Bronchial epithelial cell (primary cell): ENCODE measurements around the gene YPEL4. TPM values are rescaled to one million over a fixed set of nuclear protein-coding genes. Genes with fewer than 3 reads are reported as not detected.

Experiments
- DNase-seq: peaks from one replicate; pipeline ENCODE4 v3.0.0-alpha.2; 2010; ENCODE audit warnings: low read depth
- FAIRE-seq: peaks from 2 replicates; lab custom pipeline; 2011; peaks lifted over from hg19 to GRCh38; lab: Jason Lieb, UNC
- H3K27me3 ChIP-seq: 2 replicates; pipeline ENCODE4 v1.5.1; 2011; ENCODE audit warnings: low read length; ENCODE audit not compliant: control insufficient read depth, insufficient read depth
- H3K36me3 ChIP-seq: 2 replicates; pipeline ENCODE4 v1.5.1; 2011; ENCODE audit warnings: low read length; ENCODE audit not compliant: control insufficient read depth, insufficient read depth
- H3K4me3 ChIP-seq: 2 replicates; pipeline ENCODE4 v1.5.1; 2011; ENCODE audit warnings: mild to moderate bottlenecking, low read depth, low read length, control low read depth
- total RNA-seq: library from RNA; depleted of rRNA; stranded (reverse); fragments of >200 nt; gene quantifications from 2 replicates; pipeline ENCODE4 v1.2.1, GENCODE V29; 2014
- TF ChIP-seq, protein P1 (sequence below): IDR thresholded peaks from 2 replicates; pipeline ENCODE4 v1.5.1; 2011; ENCODE audit warnings: mild to moderate bottlenecking, moderate library complexity, low read length, control low read depth, inconsistent platforms; ENCODE audit not compliant: insufficient read depth, severe bottlenecking

Gene YPEL4
- total RNA-seq, 1 donor from 2014 or later = 0.26 TPM

GRCh38 chr11:57634311-57634710 lies 15.4 kb downstream of the YPEL4 start:
- Histone ChIP-seq H3K4me3 (no peak overlapping the region), H3K36me3 (no peaks in the 10 kb centered on the region), H3K27me3 (no peaks in the 10 kb centered on the region)
- TF ChIP-seq, protein P1, sequence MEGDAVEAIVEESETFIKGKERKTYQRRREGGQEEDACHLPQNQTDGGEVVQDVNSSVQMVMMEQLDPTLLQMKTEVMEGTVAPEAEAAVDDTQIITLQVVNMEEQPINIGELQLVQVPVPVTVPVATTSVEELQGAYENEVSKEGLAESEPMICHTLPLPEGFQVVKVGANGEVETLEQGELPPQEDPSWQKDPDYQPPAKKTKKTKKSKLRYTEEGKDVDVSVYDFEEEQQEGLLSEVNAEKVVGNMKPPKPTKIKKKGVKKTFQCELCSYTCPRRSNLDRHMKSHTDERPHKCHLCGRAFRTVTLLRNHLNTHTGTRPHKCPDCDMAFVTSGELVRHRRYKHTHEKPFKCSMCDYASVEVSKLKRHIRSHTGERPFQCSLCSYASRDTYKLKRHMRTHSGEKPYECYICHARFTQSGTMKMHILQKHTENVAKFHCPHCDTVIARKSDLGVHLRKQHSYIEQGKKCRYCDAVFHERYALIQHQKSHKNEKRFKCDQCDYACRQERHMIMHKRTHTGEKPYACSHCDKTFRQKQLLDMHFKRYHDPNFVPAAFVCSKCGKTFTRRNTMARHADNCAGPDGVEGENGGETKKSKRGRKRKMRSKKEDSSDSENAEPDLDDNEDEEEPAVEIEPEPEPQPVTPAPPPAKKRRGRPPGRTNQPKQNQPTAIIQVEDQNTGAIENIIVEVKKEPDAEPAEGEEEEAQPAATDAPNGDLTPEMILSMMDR = no peak
- DNase-seq = no peak
- FAIRE-seq = no peak

GRCh38 chr11:57633394-57634070 lies 16.2 kb downstream of the YPEL4 start:
- TF ChIP-seq, protein P1 = no peak
- Histone ChIP-seq H3K27me3 (no peaks in the 10 kb centered on the region), H3K36me3 (no peaks in the 10 kb centered on the region), H3K4me3 (no peak overlapping the region)
- FAIRE-seq (no peak), DNase-seq (no peak)

DNA sequence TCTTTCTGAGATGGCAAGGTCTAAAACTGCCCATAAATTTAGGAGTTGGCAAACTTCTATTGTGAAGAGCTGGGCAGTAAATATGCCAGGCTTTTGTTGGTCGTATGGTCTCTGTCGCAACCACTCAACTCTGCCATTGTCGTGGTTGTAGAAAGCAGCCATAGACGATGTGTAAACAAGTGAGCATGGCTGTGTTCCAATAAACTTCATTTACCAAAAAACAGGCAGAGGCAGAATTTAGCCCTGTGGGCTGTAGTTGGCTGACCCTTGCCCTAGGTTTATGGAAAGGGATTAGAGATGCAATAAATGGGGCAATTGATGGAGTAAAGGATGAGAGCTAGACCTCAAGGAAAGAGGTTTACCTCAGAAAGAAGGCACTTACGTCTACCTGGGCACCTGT lies 17.6 kb downstream of the YPEL4 start:
- Histone ChIP-seq H3K27me3 (no peaks in the 10 kb centered on the region), H3K36me3 (no peaks in the 10 kb centered on the region), H3K4me3 (no peak overlapping the region)
- DNase-seq (no peak), FAIRE-seq (peak; percentile 55)
- TF ChIP-seq, protein P1 = no peak

- no peak for FAIRE-seq
- H3K4me3 ChIP-seq = no peak overlapping the region
- H3K27me3 ChIP-seq = no peaks in the 10 kb centered on the region
- no peak for DNase-seq
- H3K36me3 ChIP-seq = no peaks in the 10 kb centered on the region
- TF ChIP-seq, protein P1 = no peak
These were observed 19.5 kb downstream of the YPEL4 start for GRCh38 chr11:57630171-57630570.

DNA sequence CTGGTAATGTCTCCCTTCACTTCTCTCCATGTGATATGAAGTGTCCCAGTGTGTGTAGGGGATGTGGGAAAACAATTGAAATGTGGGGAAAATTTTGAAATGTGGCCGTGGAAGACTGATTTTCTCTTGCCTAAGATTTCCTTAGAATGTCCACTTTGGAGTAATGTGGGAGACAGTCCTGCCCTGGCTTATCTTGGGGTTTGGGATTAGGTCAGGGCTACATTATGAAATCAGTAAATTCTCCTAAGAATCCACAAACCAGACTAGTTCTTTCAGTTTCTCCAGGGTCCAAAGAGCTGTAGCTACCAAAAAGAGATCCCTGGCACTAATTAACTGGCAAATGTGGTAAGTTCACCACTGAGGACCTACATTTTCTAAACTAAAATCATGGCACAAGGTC lies 22.8 kb downstream of the YPEL4 start:
- H3K4me3 ChIP-seq = no peak overlapping the region
- H3K27me3 ChIP-seq = no peaks in the 10 kb centered on the region
- no peak for FAIRE-seq
- TF ChIP-seq, protein P1 = no peak
- DNase-seq = no peak
- H3K36me3 ChIP-seq = no peaks in the 10 kb centered on the region

DNA sequence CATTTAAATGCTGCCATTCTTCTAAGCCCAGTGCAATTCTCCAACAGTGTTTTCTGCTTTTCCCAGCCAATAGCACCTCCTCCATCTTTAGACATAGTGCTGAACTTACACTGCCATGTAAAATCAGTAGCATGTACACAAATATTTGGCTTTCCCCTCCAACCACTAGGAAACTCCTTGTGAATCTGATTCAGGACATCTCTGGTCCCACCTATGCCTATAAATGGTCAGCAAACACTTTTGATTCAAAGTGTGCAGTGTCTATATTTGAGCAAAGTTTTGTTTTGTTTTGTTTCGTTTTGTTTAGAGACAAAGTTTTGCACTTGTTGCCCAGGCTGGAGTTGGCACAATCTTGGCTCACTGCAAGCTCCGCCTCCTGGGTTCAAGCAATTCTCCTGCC lies 24.8 kb downstream of the YPEL4 start:
- FAIRE-seq (no peak), DNase-seq (no peak)
- no peaks in the 10 kb centered on the region for H3K36me3 ChIP-seq
- H3K27me3 ChIP-seq = no peaks in the 10 kb centered on the region
- H3K4me3 ChIP-seq = no peak overlapping the region
- TF ChIP-seq, protein P1 = no peak
